HT1080 (cell line): ENCODE measurements around the gene UBP1. TPM values are rescaled to one million over a fixed set of nuclear protein-coding genes. Genes with fewer than 3 reads are reported as not detected.
"Not testable (repeated sequence)": the region's sequence is repeated elsewhere in the genome, so short reads cannot be mapped to it uniquely, and the experiment has no call there.

Source experiments
- DNase-seq: peaks from one replicate; pipeline ENCODE4 v3.0.0-alpha.2; 2015; ENCODE audit warnings: low read depth
- polyA plus RNA-seq, 2 experiments: library from polyadenylated mRNA; depleted of rRNA; stranded (reverse); fragments of >200 nt; gene quantifications; 2 replicates each; pipeline ENCODE4 v1.2.3, GENCODE V29; 2015
- total RNA-seq: library from RNA; depleted of rRNA; stranded (reverse); fragments of >200 nt; shearing (Covaris generic); gene quantifications from 2 replicates; pipeline ENCODE4 v1.2.3, GENCODE V29; 2014; rRNA removed

The UBP1 gene
- total RNA-seq = 42.6 and 60.9 TPM in 2 replicates
- 65.5 and 72.5 TPM in 2 replicates for polyA plus RNA-seq (2015; cell fraction: cytosol; rRNA removed)
- polyA plus RNA-seq (2015; cell fraction: nucleus; rRNA removed) = 125 and 128 TPM in 2 replicates

- peak; percentile 100 for DNase-seq
These were observed at the start of gene UBP1 for GRCh38 chr3:33440328-33441224. TSS of gene UBP1 (minus strand) at chr3:33440405. CDS start at chr3:33439848, 557 bp downstream.

GRCh38 chr3:33488683-33489082, 48.5 kb upstream of the UBP1 start:
- no peak for DNase-seq

GRCh38 chr3:33488246-33488645, 48.0 kb upstream of the UBP1 start:
- DNase-seq = no peak

DNA sequence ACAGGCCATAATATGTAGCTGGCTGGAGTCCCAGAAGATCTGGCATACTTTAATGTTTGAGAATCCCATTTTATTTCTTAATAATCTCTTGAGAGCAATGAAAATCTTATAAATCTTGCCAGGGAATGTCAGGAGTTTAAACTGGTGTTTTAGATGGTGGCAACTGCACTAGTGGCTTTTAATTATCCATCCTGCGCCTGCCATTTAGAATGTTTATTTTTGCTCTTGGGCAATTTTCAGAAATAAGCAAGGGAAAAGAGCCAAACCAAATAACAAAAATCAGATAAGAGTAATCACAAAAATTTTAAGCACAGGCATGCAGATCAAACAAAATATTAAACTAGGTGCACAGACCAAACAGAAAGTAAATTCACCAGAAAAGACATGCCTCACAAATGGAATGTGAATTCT, 41.9 kb upstream of the UBP1 start:
- no peak for DNase-seq

DNA sequence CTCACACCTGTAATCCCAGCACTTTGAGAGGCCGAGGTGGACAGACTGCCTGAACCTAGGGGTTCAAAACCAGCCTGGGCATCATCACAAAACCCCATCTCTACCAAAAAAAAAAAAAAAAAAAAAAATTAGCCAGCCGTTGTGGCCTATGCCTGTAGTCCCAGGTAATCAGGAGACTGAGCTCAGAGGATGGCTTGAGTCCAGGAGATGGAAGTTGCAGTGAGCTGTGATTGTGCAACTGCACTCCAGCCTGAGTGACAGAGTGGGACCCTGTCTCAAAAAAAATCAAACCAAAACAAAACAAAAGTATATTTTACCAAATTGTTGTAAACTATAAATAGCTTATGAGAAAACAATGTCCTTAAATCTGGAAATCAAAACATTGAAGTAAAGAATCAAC, 34.7 kb upstream of the UBP1 start:
- no peak for DNase-seq

- no peak for DNase-seq
These were observed 33.6 kb upstream of the UBP1 start for GRCh38 chr3:33473813-33474212.

DNA sequence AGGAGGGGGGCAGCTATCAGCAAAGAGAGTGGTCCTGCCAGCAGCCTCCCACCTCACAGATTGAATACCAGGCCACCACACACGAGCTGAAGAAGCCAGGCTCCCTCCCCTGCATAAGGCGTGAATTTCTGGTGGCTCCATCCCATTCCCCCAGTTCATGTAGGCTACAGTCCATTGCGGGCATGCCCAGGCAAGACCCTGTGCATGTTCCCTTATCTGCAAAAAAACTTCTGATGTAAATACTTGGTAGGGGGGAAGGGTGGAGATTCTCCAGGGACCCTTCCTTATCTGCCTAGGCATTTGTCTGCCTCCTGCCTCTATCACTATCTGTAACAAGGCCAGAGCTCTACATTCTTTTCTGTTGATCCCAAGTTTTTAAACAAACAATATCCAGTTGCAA, 27.6 kb upstream of the UBP1 start:
- DNase-seq = no peak

DNA sequence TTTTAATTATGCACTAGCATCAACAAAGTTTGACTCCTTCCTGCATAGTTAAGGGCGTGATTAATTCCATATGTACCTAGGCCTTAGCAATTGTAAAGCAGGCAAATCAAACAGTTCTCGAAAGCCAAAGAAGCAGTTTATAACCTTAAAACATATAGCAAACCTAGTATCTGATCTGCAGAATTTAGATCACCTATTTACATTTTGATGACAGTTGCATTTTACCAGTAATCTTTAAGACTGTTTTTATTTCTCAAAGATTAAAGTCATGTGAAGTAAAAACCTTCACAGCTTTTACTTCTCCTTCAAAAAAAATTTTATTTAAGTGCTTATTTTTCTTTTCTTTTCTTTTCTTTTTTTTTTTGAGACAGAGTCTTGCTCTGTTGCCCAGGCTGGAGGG, 20.9 kb upstream of the UBP1 start:
- no peak for DNase-seq

DNA sequence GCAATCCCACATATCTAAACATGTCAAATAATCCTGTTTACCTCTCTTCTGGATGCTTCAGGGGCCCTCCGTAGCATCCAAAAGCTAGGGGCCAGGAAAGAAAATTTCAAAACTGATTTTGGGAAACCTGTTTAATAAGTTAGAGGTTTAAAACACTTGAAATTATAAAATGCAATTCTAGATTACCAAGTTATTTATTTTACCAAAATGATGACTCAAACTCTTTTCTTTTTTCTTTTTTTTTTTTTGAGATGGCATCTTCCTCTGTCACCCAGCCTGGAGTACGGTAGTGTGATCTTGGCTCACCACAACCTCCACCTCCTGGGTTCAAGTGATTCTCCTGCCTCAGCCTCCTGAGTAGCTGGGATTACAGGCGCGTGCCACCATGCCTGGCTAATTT, 19.4 kb upstream of the UBP1 start:
- DNase-seq = not testable (repeated sequence)

GRCh38 chr3:33458446-33458845, 18.2 kb upstream of the UBP1 start:
- no peak for DNase-seq

DNA sequence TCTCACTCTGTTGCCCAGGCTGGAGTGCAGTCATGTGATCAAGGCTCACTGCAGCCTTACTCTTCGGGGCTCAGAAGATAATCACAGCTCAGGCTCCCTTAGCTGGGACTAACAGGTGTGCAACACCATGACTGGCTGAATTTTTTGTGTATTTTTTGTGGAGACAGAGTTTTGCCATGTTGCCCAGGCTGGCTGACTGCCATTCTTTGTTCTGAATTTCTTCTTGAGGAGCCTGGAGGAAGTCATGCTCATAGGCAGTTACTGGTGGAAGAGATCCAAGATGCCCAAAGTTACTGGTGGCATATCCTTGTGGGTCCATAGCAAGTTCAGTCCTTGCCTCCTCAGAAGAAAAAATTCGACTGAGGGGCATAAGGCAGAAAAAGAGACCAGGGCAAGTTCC, 16.6 kb upstream of the UBP1 start:
- DNase-seq = no peak

GRCh38 chr3:33453331-33453761, 13.1 kb upstream of the UBP1 start:
- DNase-seq = no peak

GRCh38 chr3:33451994-33452393, 11.8 kb upstream of the UBP1 start:
- DNase-seq = not testable (repeated sequence)

GRCh38 chr3:33447958-33448357, 7.8 kb upstream of the UBP1 start:
- no peak for DNase-seq

GRCh38 chr3:33447256-33447625, 7.0 kb upstream of the UBP1 start:
- DNase-seq = not testable (repeated sequence)

DNA sequence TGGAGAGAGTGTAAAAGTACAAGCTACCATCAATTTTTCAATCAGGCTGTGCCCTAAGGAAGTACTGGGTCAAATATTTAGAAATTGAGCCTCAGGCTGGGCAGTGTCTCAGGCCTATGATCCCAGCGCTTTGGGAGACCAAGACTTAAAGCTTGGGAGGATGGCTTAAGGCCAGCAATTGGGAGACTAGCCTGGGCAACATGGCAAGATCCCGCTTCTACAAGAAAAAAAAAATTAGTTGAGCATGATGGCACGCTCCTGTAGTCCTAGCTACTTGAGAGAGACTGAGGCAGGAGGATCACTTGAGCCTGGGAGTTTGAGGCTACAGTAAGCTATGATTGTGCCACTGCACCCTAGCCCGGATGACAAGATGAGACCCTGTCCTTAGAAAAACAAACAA, 2.0 kb upstream of the UBP1 start:
- no peak for DNase-seq

DNA sequence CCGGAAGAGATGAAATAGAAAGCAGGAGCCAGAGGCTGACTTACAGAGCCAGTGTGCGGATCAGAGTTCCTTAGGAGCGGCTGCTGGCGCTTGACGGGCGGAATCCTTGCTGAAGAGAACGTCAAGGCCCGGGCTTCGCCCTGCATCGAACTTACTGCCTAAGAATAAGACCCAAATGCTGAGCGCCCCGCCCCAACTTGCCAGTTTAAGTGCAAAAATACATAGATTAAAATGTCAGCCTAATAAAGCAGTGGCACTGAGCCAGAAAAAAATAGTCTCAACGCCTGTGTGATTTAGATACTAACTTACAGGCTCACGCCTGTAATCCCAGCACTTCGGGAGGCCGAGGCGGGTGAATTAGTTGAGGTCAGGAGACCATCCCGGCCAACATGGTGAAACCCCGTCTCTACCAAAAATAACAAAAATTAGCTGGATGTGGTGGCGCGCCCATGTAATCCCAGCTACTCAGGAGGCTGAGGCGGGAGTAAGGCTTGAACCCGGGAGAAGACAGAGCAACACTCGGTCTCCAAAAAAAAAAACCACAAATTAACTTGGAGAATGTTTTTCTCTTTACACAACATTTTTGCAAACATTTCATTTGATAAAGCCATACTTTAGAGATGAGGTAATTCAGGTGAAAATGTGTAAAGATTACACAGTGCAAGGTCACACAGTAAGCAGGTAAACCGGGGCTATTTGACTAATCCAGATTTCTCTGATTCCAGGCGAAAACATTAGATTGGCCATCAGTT, 1.2 kb upstream of the UBP1 start:
- DNase-seq = no peak

- DNase-seq = peak; percentile 38
These were observed 468 bp downstream of the UBP1 start for GRCh38 chr3:33439546-33440327.

- DNase-seq = peak; percentile 20
These were observed 1.2 kb downstream of the UBP1 start for GRCh38 chr3:33438881-33439545.

DNA sequence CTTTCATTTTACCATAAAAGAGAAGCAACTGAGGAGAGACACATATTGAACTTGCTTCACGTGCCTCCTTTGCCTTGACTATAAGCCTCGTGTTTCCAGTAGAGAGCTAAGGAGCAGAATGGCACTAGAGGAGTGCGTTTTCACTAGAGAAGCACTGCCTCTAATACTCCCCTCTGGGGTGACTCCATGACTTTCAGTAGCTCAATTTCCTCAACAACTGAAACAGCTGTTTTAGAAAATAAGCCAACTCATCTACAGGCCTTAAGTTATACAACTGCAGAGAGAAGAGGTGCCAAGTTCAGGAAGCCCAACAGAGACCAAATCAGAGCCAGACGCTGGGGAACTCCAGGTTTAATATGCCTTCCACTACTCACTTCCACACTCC, 1.9 kb downstream of the UBP1 start:
- peak; percentile 34 for DNase-seq
